WTC11 (cell line): ENCODE measurements around the gene CHID1. TPM values are rescaled to one million over a fixed set of nuclear protein-coding genes. Genes with fewer than 3 reads are reported as not detected.

Experiments used
- CBFB ChIP-seq: sonication (generic); formaldehyde crosslinking; IDR thresholded peaks from 2 replicates; pipeline ENCODE4 v1.8.1; 2022; ENCODE audit warnings: mild to moderate bottlenecking, low read depth, missing genetic modification reagents
- EMX1 ChIP-seq: fragments of 250-450 bp; sonication (Bioruptor Pico); IDR thresholded peaks from 2 replicates; pipeline ENCODE4 v1.8.0; 2021; ENCODE audit warnings: mild to moderate bottlenecking
- ETV6 ChIP-seq: sonication (generic); formaldehyde crosslinking; IDR thresholded peaks from 2 replicates; pipeline ENCODE4 v1.8.1; 2022; ENCODE audit warnings: mild to moderate bottlenecking, missing genetic modification reagents
- FOXP1 ChIP-seq: sonication (generic); formaldehyde crosslinking; IDR thresholded peaks from 2 replicates; pipeline ENCODE4 v1.8.0; 2022; ENCODE audit warnings: missing genetic modification reagents, mild to moderate bottlenecking, moderate library complexity, borderline replicate concordance
- JAZF1 ChIP-seq: fragments of 250-450 bp; sonication (Bioruptor Pico); IDR thresholded peaks from 2 replicates; pipeline ENCODE4 v1.9.0; 2021; ENCODE audit warnings: moderate library complexity, mild to moderate bottlenecking, inconsistent platforms
- JUN ChIP-seq: sonication (generic); formaldehyde crosslinking; IDR thresholded peaks from 2 replicates; pipeline ENCODE4 v1.8.0; 2023; ENCODE audit warnings: mild to moderate bottlenecking, missing genetic modification reagents
- NFATC4 ChIP-seq: fragments of 250-450 bp; sonication (Bioruptor Pico); IDR thresholded peaks from 2 replicates; pipeline ENCODE4 v1.9.0; 2021; ENCODE audit warnings: mild to moderate bottlenecking
- NFE2L1 ChIP-seq: sonication (generic); formaldehyde crosslinking; IDR thresholded peaks from 2 replicates; pipeline ENCODE4 v1.8.1; 2023; ENCODE audit warnings: missing genetic modification reagents
- NR2C2 ChIP-seq: sonication (generic); formaldehyde crosslinking; IDR thresholded peaks from 2 replicates; pipeline ENCODE4 v1.8.0; 2022; ENCODE audit warnings: mild to moderate bottlenecking, missing genetic modification reagents
- OVOL2 ChIP-seq: fragments of 250-450 bp; sonication (Bioruptor Pico); IDR thresholded peaks from 2 replicates; pipeline ENCODE4 v1.9.0; 2021; ENCODE audit warnings: mild to moderate bottlenecking, borderline replicate concordance
- TEAD1 ChIP-seq: sonication (generic); formaldehyde crosslinking; IDR thresholded peaks from 2 replicates; pipeline ENCODE4 v1.8.0; 2022; ENCODE audit warnings: mild to moderate bottlenecking, missing genetic modification reagents
- TEAD4 ChIP-seq: sonication (generic); formaldehyde crosslinking; IDR thresholded peaks from 2 replicates; pipeline ENCODE4 v1.8.0; 2022; ENCODE audit warnings: mild to moderate bottlenecking, missing genetic modification reagents
- total RNA-seq: library from RNA; stranded (reverse); gene quantifications from 3 replicates; pipeline ENCODE4 v1.2.3, GENCODE V29; 2021
- TF ChIP-seq, protein P1 (sequence below): sonication (generic); formaldehyde crosslinking; IDR thresholded peaks from 2 replicates; pipeline ENCODE4 v1.8.0; 2022; ENCODE audit warnings: mild to moderate bottlenecking, missing genetic modification reagents
- TF ChIP-seq, protein P2 (sequence below): fragments of 250-450 bp; sonication (Bioruptor Pico); IDR thresholded peaks from 2 replicates; pipeline ENCODE4 v1.9.0; 2021; ENCODE audit warnings: mild to moderate bottlenecking
- TF ChIP-seq, protein P3 (sequence below): sonication (generic); formaldehyde crosslinking; IDR thresholded peaks from 2 replicates; pipeline ENCODE4 v1.8.1; 2023; ENCODE audit warnings: mild to moderate bottlenecking, missing genetic modification reagents, moderate library complexity
- TF ChIP-seq, protein P4 (sequence below): sonication (generic); formaldehyde crosslinking; IDR thresholded peaks from 2 replicates; pipeline ENCODE4 v1.8.0; 2023; ENCODE audit warnings: missing genetic modification reagents, mild to moderate bottlenecking, borderline replicate concordance
- TF ChIP-seq, protein P5 (sequence below): sonication (generic); formaldehyde crosslinking; IDR thresholded peaks from 2 replicates; pipeline ENCODE4 v1.8.1; 2023; ENCODE audit warnings: mild to moderate bottlenecking, moderate library complexity, missing genetic modification reagents
- TF ChIP-seq, protein P6 (sequence below): sonication (generic); formaldehyde crosslinking; conservative IDR thresholded peaks from 2 replicates; pipeline ENCODE4 v1.8.1; 2023; ENCODE audit warnings: mild to moderate bottlenecking, low read depth, missing genetic modification reagents, moderate library complexity
- TF ChIP-seq, protein P7 (sequence below): fragments of 250-450 bp; sonication (Bioruptor Pico); IDR thresholded peaks from 2 replicates; pipeline ENCODE4 v1.9.0; 2021; ENCODE audit warnings: mild to moderate bottlenecking
- TF ChIP-seq, protein P8 (sequence below): sonication (generic); formaldehyde crosslinking; IDR thresholded peaks from 2 replicates; pipeline ENCODE4 v1.8.1; 2023; ENCODE audit warnings: mild to moderate bottlenecking, missing genetic modification reagents, moderate library complexity
- TF ChIP-seq, protein P9 (sequence below): sonication (generic); formaldehyde crosslinking; IDR thresholded peaks from 2 replicates; pipeline ENCODE4 v1.8.0; 2022; ENCODE audit warnings: mild to moderate bottlenecking, missing genetic modification reagents

CHID1 gene
- total RNA-seq, 1 experiment from 2014 or later, result 92.8 TPM

DNA sequence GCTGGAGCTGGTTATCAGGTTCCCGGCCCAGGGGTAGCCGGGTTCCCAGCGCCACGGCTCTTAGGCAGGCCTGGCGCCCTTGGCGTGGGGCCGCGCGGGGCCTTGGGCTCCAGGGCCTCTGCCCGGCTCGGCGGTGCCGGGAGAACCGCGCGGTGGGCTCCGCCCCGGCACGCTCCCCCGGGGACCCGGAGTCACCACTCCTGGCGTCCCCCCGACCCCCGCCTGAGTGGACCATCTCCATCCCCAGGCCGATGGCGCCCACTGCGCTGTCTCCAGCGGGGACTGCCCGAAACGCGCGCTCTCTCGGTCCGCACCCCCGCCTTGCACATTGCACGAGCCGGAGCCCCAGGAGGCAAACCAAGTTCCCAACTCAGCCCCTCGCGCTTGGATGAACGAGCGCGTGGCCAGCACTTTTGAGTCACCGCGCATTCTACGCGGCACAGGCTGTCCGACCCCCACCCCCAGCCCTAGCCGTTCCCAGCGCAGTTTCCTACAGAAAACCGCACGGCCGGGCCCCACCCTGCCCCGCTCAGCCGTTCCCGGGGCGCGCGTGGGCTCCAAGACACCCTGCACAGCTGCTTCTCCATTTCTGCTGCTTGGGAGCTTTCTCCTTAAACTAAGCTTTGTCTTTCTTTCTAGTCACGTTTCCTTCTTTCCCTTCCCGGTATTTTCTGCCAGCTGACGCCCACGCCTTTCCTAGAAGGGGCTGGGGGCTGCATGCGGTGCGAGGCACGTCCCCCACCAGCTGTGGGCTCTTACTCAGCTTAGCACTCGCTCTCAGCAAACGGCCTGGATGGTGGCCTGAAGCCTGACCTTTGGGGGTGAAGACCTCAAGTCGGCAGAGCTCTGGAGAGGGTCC is 650 bp upstream of the CHID1 start (continued):
- TF ChIP-seq, protein P1, sequence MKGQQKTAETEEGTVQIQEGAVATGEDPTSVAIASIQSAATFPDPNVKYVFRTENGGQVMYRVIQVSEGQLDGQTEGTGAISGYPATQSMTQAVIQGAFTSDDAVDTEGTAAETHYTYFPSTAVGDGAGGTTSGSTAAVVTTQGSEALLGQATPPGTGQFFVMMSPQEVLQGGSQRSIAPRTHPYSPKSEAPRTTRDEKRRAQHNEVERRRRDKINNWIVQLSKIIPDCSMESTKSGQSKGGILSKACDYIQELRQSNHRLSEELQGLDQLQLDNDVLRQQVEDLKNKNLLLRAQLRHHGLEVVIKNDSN (CRISPR knock-in tag), result no peak
- TF ChIP-seq OVOL2 (CRISPR knock-in tag), result no peak
- TF ChIP-seq EMX1 (CRISPR knock-in tag), result no peak
- peak; percentile 56; the same call in 1 of the 2 replicates for TF ChIP-seq NFE2L1 (CRISPR knock-in tag)
- no peak for TF ChIP-seq NFATC4 (CRISPR knock-in tag)
- TF ChIP-seq CBFB (CRISPR knock-in tag), result no peak
- TF ChIP-seq, protein P2, sequence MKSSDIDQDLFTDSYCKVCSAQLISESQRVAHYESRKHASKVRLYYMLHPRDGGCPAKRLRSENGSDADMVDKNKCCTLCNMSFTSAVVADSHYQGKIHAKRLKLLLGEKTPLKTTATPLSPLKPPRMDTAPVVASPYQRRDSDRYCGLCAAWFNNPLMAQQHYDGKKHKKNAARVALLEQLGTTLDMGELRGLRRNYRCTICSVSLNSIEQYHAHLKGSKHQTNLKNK (CRISPR knock-in tag), result no peak
- TF ChIP-seq NR2C2 (CRISPR knock-in tag), result no peak
- TF ChIP-seq, protein P3, sequence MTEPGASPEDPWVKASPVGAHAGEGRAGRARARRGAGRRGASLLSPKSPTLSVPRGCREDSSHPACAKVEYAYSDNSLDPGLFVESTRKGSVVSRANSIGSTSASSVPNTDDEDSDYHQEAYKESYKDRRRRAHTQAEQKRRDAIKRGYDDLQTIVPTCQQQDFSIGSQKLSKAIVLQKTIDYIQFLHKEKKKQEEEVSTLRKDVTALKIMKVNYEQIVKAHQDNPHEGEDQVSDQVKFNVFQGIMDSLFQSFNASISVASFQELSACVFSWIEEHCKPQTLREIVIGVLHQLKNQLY, result no peak
- TF ChIP-seq, protein P4, sequence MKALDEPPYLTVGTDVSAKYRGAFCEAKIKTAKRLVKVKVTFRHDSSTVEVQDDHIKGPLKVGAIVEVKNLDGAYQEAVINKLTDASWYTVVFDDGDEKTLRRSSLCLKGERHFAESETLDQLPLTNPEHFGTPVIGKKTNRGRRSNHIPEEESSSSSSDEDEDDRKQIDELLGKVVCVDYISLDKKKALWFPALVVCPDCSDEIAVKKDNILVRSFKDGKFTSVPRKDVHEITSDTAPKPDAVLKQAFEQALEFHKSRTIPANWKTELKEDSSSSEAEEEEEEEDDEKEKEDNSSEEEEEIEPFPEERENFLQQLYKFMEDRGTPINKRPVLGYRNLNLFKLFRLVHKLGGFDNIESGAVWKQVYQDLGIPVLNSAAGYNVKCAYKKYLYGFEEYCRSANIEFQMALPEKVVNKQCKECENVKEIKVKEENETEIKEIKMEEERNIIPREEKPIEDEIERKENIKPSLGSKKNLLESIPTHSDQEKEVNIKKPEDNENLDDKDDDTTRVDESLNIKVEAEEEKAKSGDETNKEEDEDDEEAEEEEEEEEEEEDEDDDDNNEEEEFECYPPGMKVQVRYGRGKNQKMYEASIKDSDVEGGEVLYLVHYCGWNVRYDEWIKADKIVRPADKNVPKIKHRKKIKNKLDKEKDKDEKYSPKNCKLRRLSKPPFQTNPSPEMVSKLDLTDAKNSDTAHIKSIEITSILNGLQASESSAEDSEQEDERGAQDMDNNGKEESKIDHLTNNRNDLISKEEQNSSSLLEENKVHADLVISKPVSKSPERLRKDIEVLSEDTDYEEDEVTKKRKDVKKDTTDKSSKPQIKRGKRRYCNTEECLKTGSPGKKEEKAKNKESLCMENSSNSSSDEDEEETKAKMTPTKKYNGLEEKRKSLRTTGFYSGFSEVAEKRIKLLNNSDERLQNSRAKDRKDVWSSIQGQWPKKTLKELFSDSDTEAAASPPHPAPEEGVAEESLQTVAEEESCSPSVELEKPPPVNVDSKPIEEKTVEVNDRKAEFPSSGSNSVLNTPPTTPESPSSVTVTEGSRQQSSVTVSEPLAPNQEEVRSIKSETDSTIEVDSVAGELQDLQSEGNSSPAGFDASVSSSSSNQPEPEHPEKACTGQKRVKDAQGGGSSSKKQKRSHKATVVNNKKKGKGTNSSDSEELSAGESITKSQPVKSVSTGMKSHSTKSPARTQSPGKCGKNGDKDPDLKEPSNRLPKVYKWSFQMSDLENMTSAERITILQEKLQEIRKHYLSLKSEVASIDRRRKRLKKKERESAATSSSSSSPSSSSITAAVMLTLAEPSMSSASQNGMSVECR (CRISPR knock-in tag), result 0 out of 2 replicates have a peak, but pooled peaks have one; percentile 18
- peak; percentile 26; the same call in 1 of the 2 replicates for TF ChIP-seq FOXP1
- TF ChIP-seq, protein P5, sequence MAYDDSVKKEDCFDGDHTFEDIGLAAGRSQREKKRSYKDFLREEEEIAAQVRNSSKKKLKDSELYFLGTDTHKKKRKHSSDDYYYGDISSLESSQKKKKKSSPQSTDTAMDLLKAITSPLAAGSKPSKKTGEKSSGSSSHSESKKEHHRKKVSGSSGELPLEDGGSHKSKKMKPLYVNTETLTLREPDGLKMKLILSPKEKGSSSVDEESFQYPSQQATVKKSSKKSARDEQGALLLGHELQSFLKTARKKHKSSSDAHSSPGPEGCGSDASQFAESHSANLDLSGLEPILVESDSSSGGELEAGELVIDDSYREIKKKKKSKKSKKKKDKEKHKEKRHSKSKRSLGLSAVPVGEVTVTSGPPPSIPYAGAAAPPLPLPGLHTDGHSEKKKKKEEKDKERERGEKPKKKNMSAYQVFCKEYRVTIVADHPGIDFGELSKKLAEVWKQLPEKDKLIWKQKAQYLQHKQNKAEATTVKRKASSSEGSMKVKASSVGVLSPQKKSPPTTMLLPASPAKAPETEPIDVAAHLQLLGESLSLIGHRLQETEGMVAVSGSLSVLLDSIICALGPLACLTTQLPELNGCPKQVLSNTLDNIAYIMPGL, result no peak; the same call in 1 of the 2 replicates
- no peak for TF ChIP-seq JAZF1 (CRISPR knock-in tag)
- TF ChIP-seq, protein P6, sequence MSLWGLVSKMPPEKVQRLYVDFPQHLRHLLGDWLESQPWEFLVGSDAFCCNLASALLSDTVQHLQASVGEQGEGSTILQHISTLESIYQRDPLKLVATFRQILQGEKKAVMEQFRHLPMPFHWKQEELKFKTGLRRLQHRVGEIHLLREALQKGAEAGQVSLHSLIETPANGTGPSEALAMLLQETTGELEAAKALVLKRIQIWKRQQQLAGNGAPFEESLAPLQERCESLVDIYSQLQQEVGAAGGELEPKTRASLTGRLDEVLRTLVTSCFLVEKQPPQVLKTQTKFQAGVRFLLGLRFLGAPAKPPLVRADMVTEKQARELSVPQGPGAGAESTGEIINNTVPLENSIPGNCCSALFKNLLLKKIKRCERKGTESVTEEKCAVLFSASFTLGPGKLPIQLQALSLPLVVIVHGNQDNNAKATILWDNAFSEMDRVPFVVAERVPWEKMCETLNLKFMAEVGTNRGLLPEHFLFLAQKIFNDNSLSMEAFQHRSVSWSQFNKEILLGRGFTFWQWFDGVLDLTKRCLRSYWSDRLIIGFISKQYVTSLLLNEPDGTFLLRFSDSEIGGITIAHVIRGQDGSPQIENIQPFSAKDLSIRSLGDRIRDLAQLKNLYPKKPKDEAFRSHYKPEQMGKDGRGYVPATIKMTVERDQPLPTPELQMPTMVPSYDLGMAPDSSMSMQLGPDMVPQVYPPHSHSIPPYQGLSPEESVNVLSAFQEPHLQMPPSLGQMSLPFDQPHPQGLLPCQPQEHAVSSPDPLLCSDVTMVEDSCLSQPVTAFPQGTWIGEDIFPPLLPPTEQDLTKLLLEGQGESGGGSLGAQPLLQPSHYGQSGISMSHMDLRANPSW (CRISPR knock-in tag), result no peak
- TF ChIP-seq, protein P7, sequence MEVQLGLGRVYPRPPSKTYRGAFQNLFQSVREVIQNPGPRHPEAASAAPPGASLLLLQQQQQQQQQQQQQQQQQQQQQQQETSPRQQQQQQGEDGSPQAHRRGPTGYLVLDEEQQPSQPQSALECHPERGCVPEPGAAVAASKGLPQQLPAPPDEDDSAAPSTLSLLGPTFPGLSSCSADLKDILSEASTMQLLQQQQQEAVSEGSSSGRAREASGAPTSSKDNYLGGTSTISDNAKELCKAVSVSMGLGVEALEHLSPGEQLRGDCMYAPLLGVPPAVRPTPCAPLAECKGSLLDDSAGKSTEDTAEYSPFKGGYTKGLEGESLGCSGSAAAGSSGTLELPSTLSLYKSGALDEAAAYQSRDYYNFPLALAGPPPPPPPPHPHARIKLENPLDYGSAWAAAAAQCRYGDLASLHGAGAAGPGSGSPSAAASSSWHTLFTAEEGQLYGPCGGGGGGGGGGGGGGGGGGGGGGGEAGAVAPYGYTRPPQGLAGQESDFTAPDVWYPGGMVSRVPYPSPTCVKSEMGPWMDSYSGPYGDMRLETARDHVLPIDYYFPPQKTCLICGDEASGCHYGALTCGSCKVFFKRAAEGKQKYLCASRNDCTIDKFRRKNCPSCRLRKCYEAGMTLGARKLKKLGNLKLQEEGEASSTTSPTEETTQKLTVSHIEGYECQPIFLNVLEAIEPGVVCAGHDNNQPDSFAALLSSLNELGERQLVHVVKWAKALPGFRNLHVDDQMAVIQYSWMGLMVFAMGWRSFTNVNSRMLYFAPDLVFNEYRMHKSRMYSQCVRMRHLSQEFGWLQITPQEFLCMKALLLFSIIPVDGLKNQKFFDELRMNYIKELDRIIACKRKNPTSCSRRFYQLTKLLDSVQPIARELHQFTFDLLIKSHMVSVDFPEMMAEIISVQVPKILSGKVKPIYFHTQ (CRISPR knock-in tag), result no peak
- TF ChIP-seq ETV6 (CRISPR knock-in tag), result no peak
- no peak for TF ChIP-seq TEAD4 (CRISPR knock-in tag)
- no peak for TF ChIP-seq TEAD1 (CRISPR knock-in tag)
- TF ChIP-seq, protein P8, sequence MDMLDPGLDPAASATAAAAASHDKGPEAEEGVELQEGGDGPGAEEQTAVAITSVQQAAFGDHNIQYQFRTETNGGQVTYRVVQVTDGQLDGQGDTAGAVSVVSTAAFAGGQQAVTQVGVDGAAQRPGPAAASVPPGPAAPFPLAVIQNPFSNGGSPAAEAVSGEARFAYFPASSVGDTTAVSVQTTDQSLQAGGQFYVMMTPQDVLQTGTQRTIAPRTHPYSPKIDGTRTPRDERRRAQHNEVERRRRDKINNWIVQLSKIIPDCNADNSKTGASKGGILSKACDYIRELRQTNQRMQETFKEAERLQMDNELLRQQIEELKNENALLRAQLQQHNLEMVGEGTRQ (CRISPR knock-in tag), result no peak
- no peak for TF ChIP-seq JUN (CRISPR knock-in tag)
- TF ChIP-seq, protein P9, sequence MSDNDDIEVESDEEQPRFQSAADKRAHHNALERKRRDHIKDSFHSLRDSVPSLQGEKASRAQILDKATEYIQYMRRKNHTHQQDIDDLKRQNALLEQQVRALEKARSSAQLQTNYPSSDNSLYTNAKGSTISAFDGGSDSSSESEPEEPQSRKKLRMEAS (CRISPR knock-in tag), result peak; percentile 44; the same call in 1 of the 2 replicates
